HG02588 (cell line): ENCODE measurements around the gene C11orf97.
"Not testable (repeated sequence)": the region's sequence is repeated elsewhere in the genome, so short reads cannot be mapped to it uniquely, and the experiment has no call there.

Source experiments
- ATAC-seq: cut with Tn5 transposase; IDR thresholded peaks from one replicate; pipeline ENCODE4 v1.9.1; 2021; ENCODE audit warnings: mild to moderate bottlenecking, moderate library complexity; ENCODE audit not compliant: unreplicated experiment

C11orf97 gene

DNA sequence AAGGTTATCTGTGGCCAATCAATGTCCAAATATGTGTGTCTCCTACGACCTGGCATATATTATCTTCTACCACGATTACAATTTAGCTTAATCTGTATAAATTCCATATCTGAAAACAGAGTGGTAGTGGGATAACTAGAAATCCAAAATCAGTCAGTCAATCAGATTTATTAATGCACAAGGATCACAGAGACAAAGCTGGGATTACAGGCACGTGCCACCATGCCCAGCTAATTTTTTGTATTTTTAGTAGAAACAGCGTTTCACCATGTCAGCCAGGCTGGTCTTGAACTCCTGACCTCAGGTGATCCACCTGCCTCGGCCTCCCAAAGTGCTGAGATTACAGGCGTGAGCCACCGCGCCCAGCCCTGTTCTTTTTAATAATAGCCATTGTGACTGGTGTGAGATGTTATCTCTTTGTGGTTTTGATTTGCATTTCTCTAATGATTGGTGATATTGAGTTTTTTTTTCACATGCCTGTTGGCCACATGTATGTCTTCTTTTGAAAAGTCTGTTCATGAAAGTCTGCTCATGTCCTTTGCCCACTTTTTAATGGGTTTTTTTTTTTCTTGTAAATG is 43.6 kb downstream of the C11orf97 start:
- not testable (repeated sequence) for ATAC-seq

DNA sequence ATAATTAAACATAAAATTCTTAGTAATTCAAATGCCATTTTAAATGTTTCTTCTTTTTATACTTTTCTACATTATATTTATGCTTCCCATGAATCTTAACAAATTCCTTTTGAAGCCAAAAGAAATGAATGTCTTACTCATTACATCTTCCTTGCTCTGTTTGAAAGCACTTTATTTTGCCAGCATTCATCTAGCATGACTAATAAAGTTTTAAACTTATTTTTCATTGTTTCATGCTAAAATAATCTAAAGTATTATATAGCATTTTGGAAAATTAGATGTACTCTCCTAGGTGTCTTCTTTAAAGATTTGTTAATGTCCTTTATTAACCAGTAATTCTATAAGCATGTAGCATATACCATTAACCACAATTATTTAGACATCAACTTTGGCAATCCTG is 45.2 kb downstream of the C11orf97 start:
- ATAC-seq: no peak

DNA sequence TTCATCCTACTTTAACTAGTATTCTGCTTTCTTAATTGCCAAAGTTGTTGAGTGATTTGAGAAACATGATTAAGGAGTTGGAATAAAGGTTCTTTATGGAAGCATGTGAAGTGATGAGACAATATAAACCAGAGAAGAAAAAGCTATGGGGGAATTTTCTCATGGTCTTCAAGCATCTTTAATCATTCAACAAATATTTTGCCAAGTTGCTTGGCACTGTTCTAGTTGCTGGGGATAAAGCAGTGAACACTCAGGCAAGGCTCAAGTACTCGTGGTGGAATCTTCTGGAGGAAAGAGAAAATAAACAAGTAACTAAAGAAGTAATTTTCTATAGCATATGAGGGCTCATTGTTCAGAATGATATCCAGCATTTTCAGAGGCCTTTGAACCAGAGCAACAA is 45.7 kb downstream of the C11orf97 start:
- no peak for ATAC-seq

DNA sequence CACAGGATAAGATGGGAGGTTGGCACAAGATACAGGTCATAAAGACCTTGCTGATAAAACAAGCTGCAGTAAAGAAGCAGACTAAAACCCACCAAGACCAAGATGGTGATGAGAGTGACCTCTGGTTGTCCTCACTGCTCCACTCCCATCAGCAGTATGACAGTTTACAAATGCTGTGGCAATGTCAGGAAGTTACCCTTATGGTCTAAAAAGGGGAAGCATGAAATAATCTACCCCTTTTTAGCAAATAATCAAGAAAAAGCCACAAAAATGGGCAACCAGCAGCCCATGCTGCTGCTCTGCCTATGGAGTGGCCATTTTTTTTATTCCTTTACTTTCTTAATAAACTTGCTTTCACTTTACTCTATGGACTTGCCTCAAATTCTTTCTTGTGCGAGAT is 46.2 kb downstream of the C11orf97 start:
- no peak for ATAC-seq

DNA sequence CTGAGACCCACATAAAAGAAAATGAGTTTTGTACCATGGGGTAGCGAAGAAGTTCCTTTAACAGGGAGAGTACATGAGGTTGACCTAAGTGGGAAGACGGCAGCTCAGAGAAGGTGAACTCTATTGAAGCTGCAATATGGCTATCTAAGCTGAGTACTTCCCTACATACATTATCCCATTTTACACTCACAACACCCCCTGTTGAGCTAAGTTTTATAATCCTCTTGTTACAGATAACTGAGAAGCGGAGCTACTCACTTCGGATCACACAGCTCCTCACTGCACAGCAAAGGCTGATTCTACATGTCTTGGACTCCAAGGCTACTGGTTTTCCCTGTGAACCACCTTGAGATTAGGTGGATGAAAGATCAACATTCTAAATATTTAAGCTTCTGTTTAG is 46.7 kb downstream of the C11orf97 start:
- no peak for ATAC-seq

DNA sequence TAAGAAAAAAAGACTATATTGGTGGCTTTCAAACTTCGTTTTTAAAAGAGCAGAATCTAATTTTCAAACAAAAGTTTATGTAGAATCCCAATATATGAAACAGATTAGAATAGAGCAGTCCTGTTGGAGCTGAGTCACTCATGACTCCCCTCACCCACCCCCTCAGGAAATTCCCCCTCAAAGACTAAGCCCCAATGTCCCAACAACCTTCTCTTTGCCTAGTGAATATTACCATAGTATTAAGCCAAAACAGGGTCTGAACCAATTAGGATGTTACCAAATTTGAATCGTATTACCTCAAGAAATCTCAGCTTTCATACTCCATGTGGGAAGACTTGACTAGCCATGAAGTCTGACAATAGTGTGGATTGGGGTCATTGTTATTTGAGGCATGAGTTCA is 47.1 kb downstream of the C11orf97 start:
- no peak for ATAC-seq

DNA sequence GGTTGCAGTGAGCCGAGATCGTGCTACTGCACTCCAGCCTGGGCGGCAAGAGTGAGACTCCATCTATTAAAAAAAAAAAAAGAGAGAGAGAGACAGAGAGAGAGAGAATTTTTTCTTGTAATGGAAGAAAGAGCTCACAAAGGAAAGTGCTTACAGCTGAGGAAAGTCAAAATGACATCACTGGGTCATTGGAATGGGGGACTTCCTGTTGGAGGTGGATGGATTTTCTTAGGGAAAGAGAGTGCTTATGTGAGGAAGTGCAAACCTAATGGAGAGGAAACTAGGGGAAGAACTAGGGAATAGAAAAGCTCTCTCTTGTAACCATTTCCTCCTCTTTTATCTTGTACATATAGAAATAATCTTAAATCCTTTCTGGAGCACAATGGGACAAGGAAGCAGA is 48.6 kb downstream of the C11orf97 start:
- ATAC-seq: no peak

DNA sequence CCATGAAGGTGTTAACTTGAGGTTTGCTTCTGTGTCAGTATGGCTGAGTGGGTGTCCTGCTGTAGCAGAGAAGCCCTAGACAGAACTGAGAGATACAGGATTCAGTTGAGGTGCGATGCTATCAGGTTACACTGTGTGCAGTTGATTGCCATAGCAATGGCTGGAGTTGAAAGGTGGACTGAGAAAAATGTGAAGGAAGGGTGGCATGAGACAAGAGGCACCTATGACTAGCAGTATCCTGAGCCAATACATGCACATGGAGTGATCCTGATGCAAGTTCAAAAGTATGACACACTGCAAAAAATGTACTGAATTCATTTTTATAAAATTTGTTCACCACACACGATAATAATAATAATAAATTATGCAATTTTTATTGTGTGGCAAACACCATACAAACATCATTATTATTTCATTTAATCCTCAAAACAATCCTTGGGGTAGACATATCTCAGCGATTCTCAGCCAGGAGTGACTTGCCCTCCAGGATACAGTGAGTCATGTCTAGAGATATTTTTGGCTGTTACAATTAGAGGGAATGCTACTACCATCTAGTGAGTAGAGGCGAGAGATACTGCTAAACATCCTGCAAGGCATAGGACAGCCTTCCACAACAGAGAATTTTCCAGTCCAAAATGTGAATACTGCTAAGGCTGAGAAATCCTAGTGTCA is 51.1 kb downstream of the C11orf97 start:
- ATAC-seq: no peak

DNA sequence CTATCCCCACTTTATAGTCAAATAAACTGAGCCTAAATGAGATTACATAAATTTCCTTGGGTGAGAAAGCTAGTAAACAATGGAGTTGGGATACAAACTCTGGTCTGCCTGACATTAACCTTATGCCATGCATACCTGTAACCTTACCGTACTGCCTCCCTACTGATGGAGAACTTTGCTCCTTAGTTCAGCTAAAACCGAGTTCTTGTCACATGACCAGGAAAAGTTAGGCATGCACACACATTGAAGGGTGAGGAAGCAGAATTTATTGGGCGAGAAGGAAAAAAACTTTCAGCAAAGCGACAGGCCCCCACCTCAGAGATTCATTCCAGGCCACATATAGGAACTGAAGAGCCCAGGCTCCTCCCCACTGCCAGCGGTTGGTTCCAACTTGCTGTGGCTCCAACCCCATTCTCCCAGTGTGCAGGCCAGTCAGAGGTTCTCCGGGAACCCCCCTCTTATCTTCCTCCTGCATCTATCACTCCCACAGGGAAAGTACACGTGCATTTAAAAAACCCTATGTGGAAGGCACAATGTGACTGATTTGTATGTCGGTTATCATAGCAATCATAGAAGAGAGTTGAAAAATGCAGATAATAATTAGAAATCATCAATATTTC is 51.7 kb downstream of the C11orf97 start:
- ATAC-seq: no peak

DNA sequence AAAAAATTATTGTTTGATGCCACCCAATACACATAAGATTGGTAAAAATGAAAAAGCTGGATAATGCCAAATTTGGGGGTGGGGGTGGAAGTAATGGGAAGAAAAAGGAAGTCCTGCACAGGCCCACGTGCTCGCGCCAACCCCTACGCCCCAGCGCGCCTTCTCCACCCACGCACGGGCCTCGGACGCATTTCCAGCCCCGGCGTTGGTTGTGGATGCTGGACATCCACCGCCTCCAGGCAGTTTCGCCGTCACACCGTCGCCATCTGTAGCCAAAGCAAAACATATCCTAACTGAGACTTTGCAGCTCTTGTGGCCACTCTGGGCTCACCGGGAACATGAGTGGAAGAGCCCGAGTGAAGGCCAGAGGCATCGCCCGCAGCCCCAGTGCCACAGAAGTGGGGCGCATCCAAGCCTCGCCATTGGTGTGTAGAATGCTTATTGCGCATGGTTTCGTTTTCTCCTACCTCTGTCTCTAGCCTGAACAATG is 55.0 kb downstream of the C11orf97 start, which contains the start of gene PIWIL4:
Gene PIWIL4 (plus strand): TSS at position 188 of the 490 bp plus-strand sequence. CDS start 151 bp downstream, at position 339.
- ATAC-seq: no peak

DNA sequence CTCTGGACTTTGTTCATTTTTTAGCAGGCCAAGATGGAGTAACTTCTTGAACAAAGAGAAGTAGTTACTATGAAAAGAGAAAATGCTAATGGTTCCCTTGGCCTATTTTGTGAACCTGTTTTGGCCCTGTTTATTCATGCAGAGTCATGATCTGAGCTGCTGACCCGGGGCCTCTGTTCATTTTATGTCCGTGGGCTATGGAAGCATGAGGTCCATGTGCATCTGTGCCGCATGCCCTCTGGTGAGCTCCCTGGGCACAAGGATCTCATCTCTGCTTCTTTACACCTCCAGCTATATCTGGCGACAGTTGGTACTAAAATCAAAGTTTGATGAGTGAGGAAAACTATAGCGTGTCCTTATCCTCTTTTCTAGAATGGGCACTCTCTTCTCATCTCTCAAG is 55.9 kb downstream of the C11orf97 start:
- ATAC-seq: no peak

DNA sequence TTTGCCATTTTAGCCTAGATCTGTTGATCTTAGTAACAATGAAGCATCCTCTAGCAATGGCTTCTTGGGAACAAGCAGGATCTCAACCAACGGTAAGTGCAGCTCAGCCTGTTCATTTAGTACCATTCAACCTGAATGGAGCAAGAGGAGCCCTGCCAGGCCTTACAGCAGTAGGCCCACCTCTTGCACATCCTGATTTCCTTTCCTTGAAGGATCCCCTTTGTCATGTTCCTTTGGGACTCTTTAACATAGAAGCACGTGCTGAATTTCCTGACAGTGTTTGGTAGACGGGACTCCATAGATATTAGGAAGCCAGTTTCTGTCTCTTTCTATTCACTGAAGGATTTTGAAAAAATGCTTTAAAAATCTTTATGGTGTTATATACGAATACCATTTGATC is 56.5 kb downstream of the C11orf97 start:
- no peak for ATAC-seq

DNA sequence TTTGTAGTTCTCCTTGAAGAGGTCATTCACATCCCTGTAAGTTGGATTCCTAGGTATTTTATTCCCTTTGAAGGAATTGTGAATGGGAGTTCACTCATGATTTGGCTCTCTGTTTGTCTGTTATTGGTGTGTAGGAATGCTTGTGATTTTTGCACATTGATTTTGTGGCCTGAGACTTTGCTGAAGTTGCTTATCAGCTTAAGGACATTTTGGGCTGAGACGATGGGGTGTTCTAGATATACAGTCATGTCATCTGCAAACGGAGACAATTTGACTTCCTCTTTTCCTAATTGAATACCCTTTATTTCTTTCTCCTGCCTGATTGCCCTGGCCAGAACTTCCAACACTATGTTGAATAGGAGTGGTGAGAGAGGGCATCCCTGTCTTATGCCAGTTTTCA is 60.7 kb downstream of the C11orf97 start:
- ATAC-seq: not testable (repeated sequence)

DNA sequence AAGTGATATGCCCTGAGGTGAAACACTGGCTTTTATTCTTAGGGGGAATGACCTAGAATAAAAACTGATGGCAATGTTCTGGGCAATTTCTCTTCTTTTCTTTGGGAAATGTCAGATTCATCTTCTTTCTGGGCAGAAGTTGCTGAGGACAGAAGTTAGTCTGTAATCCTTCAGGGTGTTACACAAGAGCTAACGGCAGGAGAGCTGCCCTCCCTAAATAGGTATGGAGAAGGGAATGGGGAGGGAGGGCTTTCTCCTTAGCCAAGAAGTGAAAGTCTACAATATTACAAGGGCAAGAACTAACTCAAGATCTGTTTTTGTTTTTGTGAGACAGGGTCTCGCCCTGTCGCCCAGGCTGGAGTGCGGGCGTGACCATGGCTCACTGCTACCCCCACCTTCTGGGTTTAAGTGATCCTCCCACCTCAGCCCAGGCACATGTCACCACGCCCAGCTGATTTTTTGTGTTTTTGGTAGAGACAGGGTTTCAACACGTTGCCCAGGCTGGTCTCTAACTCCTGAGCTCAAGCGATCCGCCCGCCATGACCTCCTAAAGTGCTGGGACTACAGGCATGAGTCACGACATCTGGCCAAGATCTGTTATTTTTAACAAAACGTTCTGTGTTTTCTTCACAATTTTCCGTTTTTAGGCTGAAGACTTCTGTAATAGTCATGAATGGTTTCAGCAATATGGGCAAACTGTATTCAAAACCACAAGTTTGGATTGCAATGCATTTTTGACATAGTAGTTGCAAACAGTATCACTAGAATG is 62.1 kb downstream of the C11orf97 start:
- no peak for ATAC-seq

DNA sequence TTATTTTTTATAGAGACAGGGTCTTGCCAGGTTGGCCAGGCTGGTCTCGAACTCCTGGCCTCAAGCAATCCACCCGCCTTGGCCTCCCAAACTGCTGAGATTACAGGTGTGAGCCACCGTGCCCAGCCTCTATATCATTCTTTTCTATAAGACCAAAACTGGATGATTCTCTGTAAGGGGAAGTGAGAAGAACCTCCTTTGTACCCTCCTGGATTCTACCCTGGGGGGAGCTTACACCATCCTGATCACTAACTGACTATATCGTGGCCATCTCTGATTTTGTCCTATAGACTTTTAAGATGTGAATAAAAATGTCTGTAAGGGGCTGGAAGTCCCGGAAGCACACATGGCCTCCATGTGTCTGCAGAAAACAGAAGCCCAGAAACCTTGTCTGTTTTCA is 64.0 kb downstream of the C11orf97 start:
- no peak for ATAC-seq

DNA sequence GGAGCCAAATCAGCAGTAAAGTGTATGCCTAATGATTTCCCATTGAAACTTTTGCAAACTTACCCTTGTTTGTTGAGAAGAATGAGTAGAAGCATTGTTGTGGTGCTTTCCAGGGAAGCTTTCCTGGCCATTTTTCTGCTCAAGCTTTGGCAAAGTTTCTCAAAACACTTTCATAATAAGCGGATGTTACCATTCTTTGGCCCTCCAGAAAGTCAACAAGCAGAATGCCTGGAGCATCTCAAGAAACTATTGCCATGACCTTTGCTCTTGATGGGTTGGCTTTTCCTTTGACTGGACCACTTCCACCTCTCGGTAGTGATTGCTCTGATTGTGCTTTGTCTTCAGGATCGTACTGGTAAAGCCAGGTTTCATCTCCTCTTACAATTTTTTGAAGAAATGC is 65.6 kb downstream of the C11orf97 start:
- no peak for ATAC-seq
